ENCODE data around the gene NBAS. TPM values are rescaled to one million over a fixed set of nuclear protein-coding genes. Genes with fewer than 3 reads are reported as not detected.

The NBAS gene
- total RNA-seq, 1 experiment from 2014 or later: 36.3 TPM

DNA sequence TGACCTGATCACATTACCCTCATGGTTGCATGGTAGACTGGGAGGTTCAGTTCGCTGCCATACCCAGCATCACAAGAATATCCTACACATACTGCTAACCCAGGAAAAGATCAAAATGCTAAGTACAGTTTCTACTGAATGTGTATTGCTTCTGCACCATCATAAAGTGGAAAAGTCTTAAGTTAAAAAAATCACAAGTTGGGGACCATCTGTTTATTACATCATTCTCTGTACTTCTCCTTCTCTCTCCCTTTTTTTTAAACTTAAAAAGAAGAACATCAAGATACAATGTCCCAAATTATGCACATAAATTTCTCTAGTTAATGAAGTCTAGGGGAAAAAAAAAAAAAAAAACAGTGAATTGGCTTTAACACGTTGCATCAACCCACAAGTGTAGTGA, 43.3 kb downstream of the NBAS start:
- H3K4me1 ChIP-seq (ENCODE audit: control insufficient read depth, insufficient read depth, low read length): no peaks in the 10 kb centered on the region
- intact Hi-C loops (cut with micrococcal nuclease; ENCODE audit: unreplicated experiment): no loop called here
- ATAC-seq (no peak), DNase-seq (ENCODE audit: low read depth, low spot score) (no peak)
- TF ChIP-seq, protein P1, sequence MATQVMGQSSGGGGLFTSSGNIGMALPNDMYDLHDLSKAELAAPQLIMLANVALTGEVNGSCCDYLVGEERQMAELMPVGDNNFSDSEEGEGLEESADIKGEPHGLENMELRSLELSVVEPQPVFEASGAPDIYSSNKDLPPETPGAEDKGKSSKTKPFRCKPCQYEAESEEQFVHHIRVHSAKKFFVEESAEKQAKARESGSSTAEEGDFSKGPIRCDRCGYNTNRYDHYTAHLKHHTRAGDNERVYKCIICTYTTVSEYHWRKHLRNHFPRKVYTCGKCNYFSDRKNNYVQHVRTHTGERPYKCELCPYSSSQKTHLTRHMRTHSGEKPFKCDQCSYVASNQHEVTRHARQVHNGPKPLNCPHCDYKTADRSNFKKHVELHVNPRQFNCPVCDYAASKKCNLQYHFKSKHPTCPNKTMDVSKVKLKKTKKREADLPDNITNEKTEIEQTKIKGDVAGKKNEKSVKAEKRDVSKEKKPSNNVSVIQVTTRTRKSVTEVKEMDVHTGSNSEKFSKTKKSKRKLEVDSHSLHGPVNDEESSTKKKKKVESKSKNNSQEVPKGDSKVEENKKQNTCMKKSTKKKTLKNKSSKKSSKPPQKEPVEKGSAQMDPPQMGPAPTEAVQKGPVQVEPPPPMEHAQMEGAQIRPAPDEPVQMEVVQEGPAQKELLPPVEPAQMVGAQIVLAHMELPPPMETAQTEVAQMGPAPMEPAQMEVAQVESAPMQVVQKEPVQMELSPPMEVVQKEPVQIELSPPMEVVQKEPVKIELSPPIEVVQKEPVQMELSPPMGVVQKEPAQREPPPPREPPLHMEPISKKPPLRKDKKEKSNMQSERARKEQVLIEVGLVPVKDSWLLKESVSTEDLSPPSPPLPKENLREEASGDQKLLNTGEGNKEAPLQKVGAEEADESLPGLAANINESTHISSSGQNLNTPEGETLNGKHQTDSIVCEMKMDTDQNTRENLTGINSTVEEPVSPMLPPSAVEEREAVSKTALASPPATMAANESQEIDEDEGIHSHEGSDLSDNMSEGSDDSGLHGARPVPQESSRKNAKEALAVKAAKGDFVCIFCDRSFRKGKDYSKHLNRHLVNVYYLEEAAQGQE (IDR thresholded peaks at IDR 0.05; ENCODE audit: insufficient read depth in 1 of 2, low read depth in 2 of 2, low read length in 1 of 2): no peak
- TF ChIP-seq, protein P2, sequence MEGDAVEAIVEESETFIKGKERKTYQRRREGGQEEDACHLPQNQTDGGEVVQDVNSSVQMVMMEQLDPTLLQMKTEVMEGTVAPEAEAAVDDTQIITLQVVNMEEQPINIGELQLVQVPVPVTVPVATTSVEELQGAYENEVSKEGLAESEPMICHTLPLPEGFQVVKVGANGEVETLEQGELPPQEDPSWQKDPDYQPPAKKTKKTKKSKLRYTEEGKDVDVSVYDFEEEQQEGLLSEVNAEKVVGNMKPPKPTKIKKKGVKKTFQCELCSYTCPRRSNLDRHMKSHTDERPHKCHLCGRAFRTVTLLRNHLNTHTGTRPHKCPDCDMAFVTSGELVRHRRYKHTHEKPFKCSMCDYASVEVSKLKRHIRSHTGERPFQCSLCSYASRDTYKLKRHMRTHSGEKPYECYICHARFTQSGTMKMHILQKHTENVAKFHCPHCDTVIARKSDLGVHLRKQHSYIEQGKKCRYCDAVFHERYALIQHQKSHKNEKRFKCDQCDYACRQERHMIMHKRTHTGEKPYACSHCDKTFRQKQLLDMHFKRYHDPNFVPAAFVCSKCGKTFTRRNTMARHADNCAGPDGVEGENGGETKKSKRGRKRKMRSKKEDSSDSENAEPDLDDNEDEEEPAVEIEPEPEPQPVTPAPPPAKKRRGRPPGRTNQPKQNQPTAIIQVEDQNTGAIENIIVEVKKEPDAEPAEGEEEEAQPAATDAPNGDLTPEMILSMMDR (IDR thresholded peaks at IDR 0.05): no peak
- TF ChIP-seq POLR2AphosphoS5 (IDR thresholded peaks at IDR 0.05; ENCODE audit: low read depth, low read length) (no peak), TCF7L2 (IDR thresholded peaks at IDR 0.05; ENCODE audit: low read depth, low read length) (no peak), SIN3A (IDR thresholded peaks at IDR 0.05; ENCODE audit: borderline replicate concordance, insufficient read depth, low read depth, low read length) (no peak)
- BruUV-seq (replicated peaks): no TSS peak
- no peaks in the 10 kb centered on the region for H3K27me3 ChIP-seq (ENCODE audit: control insufficient read depth, insufficient read depth, low read length)
- no peaks in the 10 kb centered on the region for H3K9me3 ChIP-seq (ENCODE audit: control insufficient read depth, insufficient read depth, low read depth, low read length)
- in situ Hi-C loops (cut with HindIII; ENCODE audit: low pct_unique_long_range_greater_than_20kb, low sequenced_read_pairs): no loop called here
- H3K36me3 ChIP-seq (ENCODE audit: control insufficient read depth, insufficient read depth, low read length): no peaks in the 10 kb centered on the region; the same call in 1 of the 2 replicates
- ChIA-PET CTCF (no interaction called here), POLR2A (no interaction called here)
- H3K4me3 ChIP-seq (ENCODE audit: low read depth in 2 of 2, low read length in 2 of 2): no peak overlapping the region
- no peak overlapping the region for H3K27ac ChIP-seq (ENCODE audit: low read length)

DNA sequence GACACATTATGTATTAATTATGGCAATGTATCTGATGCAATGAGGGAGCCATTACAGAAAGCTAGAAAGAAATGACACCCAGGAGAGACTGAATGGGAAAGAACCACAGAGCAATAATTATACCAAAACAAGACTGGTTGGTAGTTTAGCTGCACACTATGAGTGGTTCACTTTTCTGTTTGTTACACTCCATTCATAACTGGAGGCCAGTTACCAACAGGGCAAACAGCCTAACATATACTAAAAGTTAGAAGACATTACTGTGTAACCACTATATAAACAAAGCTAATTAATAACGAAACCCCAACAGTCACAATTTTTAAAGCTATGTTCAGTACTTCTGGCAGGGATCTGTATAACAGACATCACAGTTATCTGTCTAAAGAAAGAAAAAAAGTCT, 49.4 kb downstream of the NBAS start:
- intact Hi-C loops (cut with micrococcal nuclease; ENCODE audit: unreplicated experiment) (no loop called here), in situ Hi-C loops (cut with HindIII; ENCODE audit: low pct_unique_long_range_greater_than_20kb, low sequenced_read_pairs) (no loop called here)
- Histone ChIP-seq H3K36me3 (ENCODE audit: control insufficient read depth, insufficient read depth, low read length) (peaks cover 2% of the 10 kb centered on the region; the same call in 1 of the 2 replicates), H3K27ac (ENCODE audit: low read length) (no peak overlapping the region), H3K9me3 (ENCODE audit: control insufficient read depth, insufficient read depth, low read depth, low read length) (no peaks in the 10 kb centered on the region), H3K27me3 (ENCODE audit: control insufficient read depth, insufficient read depth, low read length) (no peaks in the 10 kb centered on the region), H3K4me1 (ENCODE audit: control insufficient read depth, insufficient read depth, low read length) (no peaks in the 10 kb centered on the region), H3K4me3 (ENCODE audit: low read depth in 2 of 2, low read length in 2 of 2) (no peak overlapping the region)
- ChIA-PET POLR2A (no interaction called here), CTCF (no interaction called here)
- no TSS peak for BruUV-seq (replicated peaks)
- TF ChIP-seq, protein P1 (IDR thresholded peaks at IDR 0.05; ENCODE audit: insufficient read depth in 1 of 2, low read depth in 2 of 2, low read length in 1 of 2): no peak
- no peak for DNase-seq (ENCODE audit: low read depth, low spot score)
- no peak for ATAC-seq

Data from Panc1 (cell line).